ENCODE measurements around the gene CLIC5.

The CLIC5 gene

GRCh38 chr6:46032110-46032998, 16.7 kb upstream of the CLIC5 start:
- no peak for DNase-seq

DNA sequence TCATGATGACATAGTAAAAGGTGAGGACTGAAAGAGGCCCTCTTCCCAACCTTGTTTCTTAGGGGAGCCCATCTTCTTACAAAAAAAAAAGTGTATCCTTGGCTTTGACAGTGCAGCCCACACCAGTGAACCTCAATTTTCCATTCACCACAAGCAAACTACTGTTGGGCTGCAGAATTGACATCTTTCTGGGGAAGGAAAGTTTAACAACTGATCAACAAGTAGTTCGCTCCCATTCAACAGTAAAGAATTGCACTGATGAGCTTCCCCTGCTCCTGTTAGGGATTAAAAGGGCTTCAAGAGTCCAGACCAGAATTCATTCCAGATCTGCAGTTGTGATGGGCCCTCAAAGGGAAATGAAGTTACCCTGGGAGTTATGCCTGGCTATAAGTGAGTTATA, 13.9 kb upstream of the CLIC5 start:
- no peak for DNase-seq

DNA sequence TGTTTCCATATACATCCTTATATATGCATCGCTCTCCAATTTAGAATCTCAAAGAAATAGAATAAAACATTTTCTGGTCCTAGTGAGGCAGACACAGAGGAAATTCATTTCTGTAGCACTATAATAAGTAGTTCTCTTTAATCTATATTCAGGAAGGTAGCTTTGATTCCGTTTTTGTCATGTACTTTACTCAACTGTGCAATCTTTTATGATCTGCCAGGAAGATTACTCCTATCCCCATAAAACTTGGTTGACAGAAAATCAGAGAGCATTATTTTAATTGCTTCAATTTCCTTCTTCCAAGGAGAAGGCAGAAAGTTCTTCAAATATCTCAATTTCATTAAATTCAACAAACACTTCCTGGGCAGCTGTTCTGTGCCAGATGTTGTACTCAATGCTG, 10.6 kb upstream of the CLIC5 start:
- no peak for DNase-seq

GRCh38 chr6:46025573-46025972, 9.9 kb upstream of the CLIC5 start:
- DNase-seq: no peak

DNA sequence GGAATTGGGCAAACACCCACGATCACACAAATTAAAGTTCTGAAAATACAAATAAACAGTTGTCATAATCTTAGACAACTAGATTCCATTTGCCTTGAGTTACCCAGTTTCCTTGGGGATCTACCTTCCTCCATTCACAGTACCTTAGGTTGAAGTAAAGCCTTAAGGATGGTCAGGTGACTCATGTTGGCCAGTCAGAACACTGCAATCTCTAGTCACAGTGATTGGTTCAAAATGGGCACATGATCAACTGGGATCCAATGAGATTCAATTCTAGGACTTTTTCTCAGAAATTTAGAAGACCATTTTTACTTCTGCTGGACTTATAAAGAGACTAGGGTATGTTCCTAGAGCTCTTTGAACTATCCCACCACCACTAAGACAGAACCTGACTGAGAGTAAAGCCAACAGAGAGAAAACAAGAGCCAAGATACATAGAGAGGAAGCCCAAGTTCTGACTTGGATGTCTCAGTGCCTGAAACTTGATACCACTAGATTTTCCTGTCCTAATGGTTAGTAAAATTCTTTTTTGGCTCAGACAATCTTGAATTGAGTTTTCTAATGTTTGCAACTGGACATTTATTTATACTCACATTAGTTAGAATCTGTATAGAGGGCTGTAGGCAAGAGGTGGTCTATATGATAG, 8.6 kb upstream of the CLIC5 start:
- DNase-seq: no peak

DNA sequence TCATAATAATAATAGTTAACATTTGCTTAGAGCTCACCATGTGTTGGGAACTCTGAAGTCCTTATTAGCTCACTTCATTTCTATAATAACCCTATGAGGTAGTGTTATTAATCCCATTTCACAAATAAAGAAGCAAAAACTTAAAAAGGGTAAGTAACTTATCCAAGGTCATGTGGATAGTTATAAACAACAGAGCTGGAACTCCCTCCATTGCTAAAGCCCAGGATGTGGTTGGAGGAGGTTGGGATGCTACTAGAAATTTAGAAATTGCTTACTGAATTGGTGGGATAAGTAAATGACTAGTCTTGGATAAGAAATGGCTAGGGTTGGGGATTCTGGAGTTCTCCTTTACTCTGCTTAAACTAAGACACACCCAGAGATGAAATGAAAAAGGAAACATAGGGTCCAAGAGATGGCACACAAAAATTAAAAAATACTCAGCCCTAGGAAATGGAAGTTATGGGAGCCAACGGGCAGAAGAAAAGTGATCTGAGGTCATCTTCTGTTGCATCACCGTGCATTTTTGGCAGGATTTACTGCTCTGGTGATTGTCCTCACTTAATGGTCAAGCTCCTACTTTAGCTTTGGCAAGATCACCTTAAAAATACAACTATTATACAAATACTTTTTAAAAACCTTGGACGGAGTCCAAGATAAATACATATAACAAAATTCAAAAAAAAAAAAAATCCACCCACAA, 7.7 kb upstream of the CLIC5 start:
- no peak for DNase-seq

- no peak for DNase-seq
Observed at GRCh38 chr6:46022106-46022948, 6.7 kb upstream of the CLIC5 start.

DNA sequence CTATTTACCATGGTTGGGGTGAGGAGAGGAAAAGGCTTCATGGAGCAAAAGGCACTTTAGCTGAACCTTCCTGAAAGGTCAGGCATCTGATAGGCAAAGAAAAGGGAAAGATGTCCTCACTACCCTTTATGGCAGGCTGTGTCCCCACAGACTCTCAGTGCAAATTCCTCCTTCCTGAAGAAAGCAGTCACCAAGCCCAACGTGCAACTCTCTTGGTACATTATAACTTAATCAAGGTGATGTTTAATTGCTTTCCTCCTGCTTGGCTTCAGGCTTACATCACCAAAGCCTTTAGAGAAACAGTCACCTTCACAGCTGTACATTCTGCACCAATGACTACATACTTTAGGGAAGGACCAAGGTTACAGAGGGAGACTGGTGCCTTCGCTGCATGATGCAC, 2.1 kb upstream of the CLIC5 start:
- DNase-seq: no peak

DNA sequence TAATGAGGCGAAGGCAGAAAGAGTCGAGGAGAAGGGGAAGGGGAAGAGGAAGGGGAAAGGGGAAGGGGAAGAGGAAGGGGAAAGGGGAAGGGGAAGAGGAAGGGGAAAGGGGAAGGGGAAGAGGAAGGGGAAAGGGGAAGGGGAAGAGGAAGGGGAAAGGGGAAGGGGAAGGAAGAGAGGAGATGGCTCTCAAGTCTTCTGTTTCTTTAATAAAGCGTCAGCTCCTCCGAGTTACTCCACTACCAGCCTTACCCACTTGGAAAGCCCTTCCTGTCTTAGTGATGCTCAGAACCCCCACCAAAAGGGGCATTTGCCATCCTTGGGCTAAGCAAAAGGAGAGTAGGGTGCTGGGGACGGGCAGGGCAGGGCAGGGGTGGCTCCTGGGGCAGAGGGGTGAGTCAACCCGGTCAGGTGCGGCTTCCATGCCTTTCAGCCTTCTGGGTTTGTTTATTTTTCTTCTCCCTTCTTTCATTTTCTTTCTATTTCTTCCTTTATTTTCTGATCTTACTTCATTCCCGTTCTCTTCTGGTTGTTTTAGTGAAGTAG, 476 bp upstream of the CLIC5 start:
- no peak for DNase-seq

- DNase-seq: peak; percentile 18
Observed at GRCh38 chr6:46014511-46015118, 1.0 kb downstream of the CLIC5 start.

GRCh38 chr6:46014046-46014445, 1.6 kb downstream of the CLIC5 start:
- no peak for DNase-seq

GRCh38 chr6:46013639-46014038, 2.0 kb downstream of the CLIC5 start:
- DNase-seq: no peak

GRCh38 chr6:46012834-46013233, 2.8 kb downstream of the CLIC5 start:
- DNase-seq: no peak

- peak; percentile 51 for DNase-seq
Observed at GRCh38 chr6:46011188-46012085, 4.2 kb downstream of the CLIC5 start.

- no peak for DNase-seq
Observed at GRCh38 chr6:46010771-46011170, 4.9 kb downstream of the CLIC5 start.

DNA sequence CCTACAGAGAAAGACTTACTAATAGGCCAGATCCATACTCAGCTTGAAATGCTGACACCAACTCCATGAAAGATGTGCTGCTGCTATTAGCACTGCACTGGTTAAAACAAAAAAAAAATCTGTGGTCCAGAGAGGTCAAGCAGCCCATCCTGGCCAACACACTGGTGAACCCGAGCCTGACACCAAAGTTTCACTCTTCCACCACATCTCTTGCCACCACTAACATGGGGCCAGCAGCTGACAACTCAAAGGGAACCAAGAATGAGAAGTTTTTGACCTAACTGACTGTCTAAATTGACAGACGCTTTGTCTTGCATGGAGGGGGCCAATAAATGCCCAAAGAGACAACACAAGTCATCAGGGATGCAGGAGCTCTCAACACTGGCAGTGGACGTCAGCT, 5.4 kb downstream of the CLIC5 start:
- no peak for DNase-seq

GRCh38 chr6:46002264-46002663, 13.4 kb downstream of the CLIC5 start:
- DNase-seq: no peak

- DNase-seq: no peak
Observed at GRCh38 chr6:46000905-46001304, 14.8 kb downstream of the CLIC5 start.

GRCh38 chr6:45998524-45998923, 17.1 kb downstream of the CLIC5 start:
- no peak for DNase-seq

DNA sequence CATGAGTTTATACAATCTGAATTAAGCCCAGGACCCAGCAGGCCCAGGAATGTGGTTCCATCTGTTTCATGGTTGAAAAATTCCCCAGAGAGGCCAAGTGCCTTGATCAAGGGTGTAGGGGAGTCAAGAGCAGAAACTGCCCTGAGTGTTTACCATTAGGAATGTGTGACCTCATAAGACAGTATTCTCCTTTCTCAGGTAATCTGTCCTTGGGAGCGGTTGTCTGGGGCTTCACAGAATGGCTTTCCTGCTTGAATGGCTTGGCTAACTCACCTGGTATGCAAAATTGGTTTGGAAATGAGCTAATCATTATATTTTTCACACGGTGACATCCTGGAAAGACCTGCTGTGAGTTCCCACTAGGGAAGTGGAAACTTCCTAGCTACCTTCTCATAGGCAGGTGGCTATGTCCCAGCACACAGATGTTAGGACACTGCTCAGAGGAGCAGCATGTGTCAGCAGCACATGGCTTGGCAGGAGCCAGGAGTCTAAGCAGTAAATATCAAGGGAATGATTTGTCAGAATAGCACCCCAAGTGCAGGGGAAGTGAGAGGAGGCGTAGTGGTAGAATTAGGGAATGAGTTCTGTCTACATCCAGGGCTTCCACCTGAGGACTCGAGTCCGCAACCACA, 17.7 kb downstream of the CLIC5 start:
- no peak for DNase-seq

DNA sequence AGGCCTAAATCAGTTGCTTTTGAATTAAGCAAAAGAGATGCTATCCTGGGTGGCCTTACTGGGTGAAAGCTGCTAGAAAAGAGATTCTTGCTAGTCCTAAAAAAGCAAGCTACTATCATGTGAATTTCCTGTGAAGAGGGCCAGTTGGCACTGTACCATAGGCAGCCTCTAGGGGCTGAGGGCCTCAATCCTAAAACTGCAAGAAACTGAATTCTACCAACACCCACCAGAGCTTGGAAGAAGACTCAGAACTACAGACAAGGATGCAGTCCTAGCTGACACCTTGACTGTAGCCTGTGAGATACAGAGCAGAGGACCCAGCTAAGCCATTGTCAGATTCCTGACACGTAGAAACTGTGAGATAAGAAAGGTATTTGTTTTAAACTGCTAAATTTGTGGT, 24.5 kb downstream of the CLIC5 start:
- no peak for DNase-seq

Measured in activated CD8-positive, alpha-beta memory T cell treated with anti-CD3 and anti-CD28 coated beads, Interleukin-2, amount 50 U/mL, for 4 hours (primary cell).